OCI-LY3 (cell line): ENCODE results near the gene SOD1.

ENCODE experiments used
- EZH2phosphoT487 ChIP-seq: fragments of 200-600 bp; shearing (Covaris generic); IDR thresholded peaks from 2 replicates; pipeline ENCODE4 v1.6.1; 2018; ENCODE audit warnings: antibody characterized with exemption, mixed run types, low read depth
- TF ChIP-seq, protein P1 (sequence below): fragments of 200-600, 300-600 bp; sonication (generic); IDR thresholded peaks from 2 replicates; pipeline ENCODE4 v1.5.1; 2014; ENCODE audit warnings: antibody characterized with exemption, low read length, low read depth

DNA sequence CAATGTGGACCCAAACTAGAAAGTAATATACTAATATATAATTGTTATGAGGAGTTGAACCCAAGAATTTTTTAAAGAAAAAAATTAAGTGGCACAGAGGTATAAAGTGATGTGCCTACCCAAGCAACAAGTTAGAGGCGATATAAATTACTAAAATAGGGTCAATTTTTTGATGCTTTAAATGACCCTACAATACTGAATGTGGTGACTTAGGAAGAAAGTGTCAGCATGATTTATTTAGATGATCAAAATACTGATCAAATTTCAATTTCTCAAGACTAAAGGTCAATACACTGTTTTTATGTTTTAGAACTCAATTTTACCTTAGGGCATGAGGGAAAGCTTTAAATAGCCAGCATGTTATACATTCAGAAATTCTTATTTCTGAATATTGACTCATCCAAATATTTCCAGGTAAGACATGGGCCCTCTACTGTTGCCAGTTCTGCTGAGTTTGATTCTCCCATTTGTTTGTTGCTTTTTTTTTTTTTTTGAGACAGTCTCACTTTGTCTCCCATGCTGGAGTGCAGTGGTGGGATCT is 52.3 kb downstream of the SOD1 start:
- TF ChIP-seq, protein P1, sequence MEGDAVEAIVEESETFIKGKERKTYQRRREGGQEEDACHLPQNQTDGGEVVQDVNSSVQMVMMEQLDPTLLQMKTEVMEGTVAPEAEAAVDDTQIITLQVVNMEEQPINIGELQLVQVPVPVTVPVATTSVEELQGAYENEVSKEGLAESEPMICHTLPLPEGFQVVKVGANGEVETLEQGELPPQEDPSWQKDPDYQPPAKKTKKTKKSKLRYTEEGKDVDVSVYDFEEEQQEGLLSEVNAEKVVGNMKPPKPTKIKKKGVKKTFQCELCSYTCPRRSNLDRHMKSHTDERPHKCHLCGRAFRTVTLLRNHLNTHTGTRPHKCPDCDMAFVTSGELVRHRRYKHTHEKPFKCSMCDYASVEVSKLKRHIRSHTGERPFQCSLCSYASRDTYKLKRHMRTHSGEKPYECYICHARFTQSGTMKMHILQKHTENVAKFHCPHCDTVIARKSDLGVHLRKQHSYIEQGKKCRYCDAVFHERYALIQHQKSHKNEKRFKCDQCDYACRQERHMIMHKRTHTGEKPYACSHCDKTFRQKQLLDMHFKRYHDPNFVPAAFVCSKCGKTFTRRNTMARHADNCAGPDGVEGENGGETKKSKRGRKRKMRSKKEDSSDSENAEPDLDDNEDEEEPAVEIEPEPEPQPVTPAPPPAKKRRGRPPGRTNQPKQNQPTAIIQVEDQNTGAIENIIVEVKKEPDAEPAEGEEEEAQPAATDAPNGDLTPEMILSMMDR, result no peak
- no peak for TF ChIP-seq EZH2phosphoT487
